ENCODE results near the gene USP28. TPM values are rescaled to one million over a fixed set of nuclear protein-coding genes. Genes with fewer than 3 reads are reported as not detected.

The USP28 gene
- total RNA-seq, 1 experiment from 2014 or later = 23.7 TPM

DNA sequence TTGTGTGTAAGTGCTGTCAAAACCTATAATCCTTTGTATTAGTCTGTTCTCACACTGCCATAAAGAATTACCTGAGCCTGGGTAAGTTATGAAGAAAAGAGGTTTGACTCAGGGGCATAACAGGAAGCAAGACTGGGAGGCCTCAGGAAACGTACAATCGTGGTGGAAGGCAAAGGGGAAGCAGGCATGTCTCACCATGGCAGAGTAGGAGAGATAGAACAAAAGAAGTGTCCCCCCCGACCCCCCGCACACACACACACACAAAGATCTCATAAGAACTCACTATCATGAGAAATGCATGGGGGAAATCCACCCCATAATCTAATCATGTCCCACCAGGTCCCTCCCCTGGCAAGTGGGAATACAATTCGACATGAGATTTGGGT, 2.3 kb upstream of the USP28 start:
- H3K27ac ChIP-seq (ENCODE audit: low read depth, low read length, poor library complexity, severe bottlenecking) = no peak overlapping the region
- CTCF ChIA-PET = no interaction called here
- TF ChIP-seq EZH2 (IDR thresholded peaks at IDR 0.05; ENCODE audit: borderline replicate concordance, low read depth, low read length, poor library complexity, severe bottlenecking) (no peak), CTCF (conservative IDR thresholded peaks at IDR 0.05; ENCODE audit: low read depth, low read length) (no peak)
- no TSS peak for BruUV-seq (replicated peaks)
- H3K36me3 ChIP-seq (ENCODE audit: insufficient read depth, low read length, poor library complexity, severe bottlenecking) = no peaks in the 10 kb centered on the region
- H3K4me3 ChIP-seq (ENCODE audit: low read depth, low read length, poor library complexity, severe bottlenecking) = no peak overlapping the region
- no peaks in the 10 kb centered on the region for H3K27me3 ChIP-seq (replicated peaks; ENCODE audit: insufficient read depth, low read depth, low read length, poor library complexity)
- peaks cover 17% of the 10 kb centered on the region for H3K4me1 ChIP-seq (ENCODE audit: insufficient read depth, low read length, poor library complexity, severe bottlenecking)
- DNase-seq (ENCODE audit: low spot score) = no peak
- POLR2A ChIA-PET (ENCODE audit: low non-redundant PET) = no interaction called here
- intact Hi-C loops (cut with micrococcal nuclease; ENCODE audit: unreplicated experiment) = no loop called here
- H3K9me3 ChIP-seq (ENCODE audit: low read depth, low read length, poor library complexity, severe bottlenecking) = no peaks in the 10 kb centered on the region

DNA sequence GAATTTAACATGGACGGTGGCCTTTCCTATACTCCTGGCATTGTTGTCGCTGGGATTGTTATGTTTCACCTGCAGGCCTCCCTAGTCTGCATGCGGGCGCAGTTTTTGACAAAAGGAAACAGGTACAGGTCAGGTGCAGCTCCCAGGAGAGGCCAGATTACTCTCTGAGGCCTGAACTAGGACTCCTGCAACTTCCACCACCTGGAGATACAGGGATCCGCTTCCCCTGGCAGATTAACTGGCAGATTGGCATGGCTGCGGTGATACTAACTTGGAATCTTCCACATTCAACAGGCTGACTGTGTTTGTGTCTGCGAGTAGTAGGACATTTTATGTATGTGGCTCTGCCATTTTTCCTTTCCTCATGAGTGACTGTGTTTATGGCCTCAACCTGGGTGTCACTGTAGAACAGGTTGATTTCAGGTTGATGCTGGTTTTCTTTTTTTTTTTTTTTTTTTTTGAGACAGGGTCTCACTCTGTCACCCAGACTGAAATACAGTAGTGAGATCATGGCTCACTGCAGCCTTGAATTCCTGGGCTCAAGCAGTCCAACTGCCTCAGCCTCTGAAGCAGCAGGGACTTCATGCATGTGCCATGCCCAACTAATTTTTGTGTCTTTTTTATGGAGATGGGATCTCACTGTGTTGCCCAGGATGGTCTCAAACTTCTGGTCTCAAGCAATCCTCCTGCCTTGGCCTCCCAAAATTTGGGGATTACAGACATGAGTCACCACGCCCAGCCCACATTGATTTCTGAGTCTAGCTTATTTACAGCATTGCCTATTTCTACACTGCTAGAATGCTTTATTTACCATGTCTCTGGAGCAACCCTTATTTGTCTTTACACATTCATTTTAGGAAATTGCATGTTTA, 1.7 kb upstream of the USP28 start:
- TF ChIP-seq EZH2 (IDR thresholded peaks at IDR 0.05; ENCODE audit: borderline replicate concordance, low read depth, low read length, poor library complexity, severe bottlenecking) (no peak), CTCF (conservative IDR thresholded peaks at IDR 0.05; ENCODE audit: low read depth, low read length) (no peak)
- Histone ChIP-seq H3K9me3 (ENCODE audit: low read depth, low read length, poor library complexity, severe bottlenecking) (no peaks in the 10 kb centered on the region), H3K4me3 (ENCODE audit: low read depth, low read length, poor library complexity, severe bottlenecking) (no peak overlapping the region), H3K36me3 (ENCODE audit: insufficient read depth, low read length, poor library complexity, severe bottlenecking) (no peaks in the 10 kb centered on the region), H3K4me1 (ENCODE audit: insufficient read depth, low read length, poor library complexity, severe bottlenecking) (peaks cover 19% of the 10 kb centered on the region), H3K27ac (ENCODE audit: low read depth, low read length, poor library complexity, severe bottlenecking) (no peak overlapping the region), H3K27me3 (replicated peaks; ENCODE audit: insufficient read depth, low read depth, low read length, poor library complexity) (no peaks in the 10 kb centered on the region)
- ChIA-PET POLR2A (ENCODE audit: low non-redundant PET) (no interaction called here), CTCF (no interaction called here)
- BruUV-seq (replicated peaks) = no TSS peak
- DNase-seq (ENCODE audit: low spot score) = no peak
- intact Hi-C loops (cut with micrococcal nuclease; ENCODE audit: unreplicated experiment) = no loop called here

DNA sequence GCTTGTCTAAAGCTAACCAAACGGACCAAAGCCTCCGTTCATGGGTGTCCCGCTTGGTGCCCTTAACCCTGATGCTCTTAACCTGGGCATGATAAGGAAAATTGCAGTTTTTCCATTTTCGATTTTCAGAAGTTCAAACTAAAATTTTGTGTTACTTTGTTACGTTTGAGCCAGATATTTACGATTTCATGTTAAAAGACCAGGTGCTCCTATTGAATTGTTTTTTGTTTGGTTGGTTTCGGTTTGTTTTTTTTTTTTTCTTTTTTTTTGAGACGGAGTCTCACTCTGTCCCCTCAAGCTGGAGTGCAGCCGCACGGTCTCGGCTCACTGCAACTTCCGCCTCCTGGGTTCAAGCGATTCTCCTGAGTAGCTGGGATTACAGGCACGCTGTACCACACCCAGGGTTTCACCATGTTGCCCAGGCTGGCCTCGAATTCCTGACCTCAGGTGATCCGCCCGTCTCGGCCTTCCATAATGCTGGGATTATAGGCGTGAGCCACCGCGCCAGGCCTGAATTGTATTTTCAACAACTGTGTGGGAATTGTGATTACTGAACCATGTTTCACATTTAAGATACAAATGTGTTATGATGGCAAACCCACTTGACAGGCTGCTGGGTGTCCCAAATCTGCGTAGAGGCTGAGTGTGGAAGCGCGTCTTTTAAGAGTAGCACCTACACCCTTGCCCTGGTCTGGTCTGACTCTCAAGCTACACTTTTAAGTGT, 864 bp upstream of the USP28 start:
- POLR2A ChIA-PET (ENCODE audit: low non-redundant PET) = no interaction called here
- Histone ChIP-seq H3K27me3 (replicated peaks; ENCODE audit: insufficient read depth, low read depth, low read length, poor library complexity) (no peaks in the 10 kb centered on the region), H3K9me3 (ENCODE audit: low read depth, low read length, poor library complexity, severe bottlenecking) (no peaks in the 10 kb centered on the region), H3K4me1 (ENCODE audit: insufficient read depth, low read length, poor library complexity, severe bottlenecking) (peaks cover 23% of the 10 kb centered on the region), H3K4me3 (ENCODE audit: low read depth, low read length, poor library complexity, severe bottlenecking) (peak overlapping the region; percentile 91), H3K27ac (ENCODE audit: low read depth, low read length, poor library complexity, severe bottlenecking) (peak overlapping the region; percentile 79), H3K36me3 (ENCODE audit: insufficient read depth, low read length, poor library complexity, severe bottlenecking) (no peaks in the 10 kb centered on the region)
- intact Hi-C loops (cut with micrococcal nuclease; ENCODE audit: unreplicated experiment) = no loop called here
- no peak for TF ChIP-seq EZH2 (IDR thresholded peaks at IDR 0.05; ENCODE audit: borderline replicate concordance, low read depth, low read length, poor library complexity, severe bottlenecking)
- no peak for TF ChIP-seq CTCF (conservative IDR thresholded peaks at IDR 0.05; ENCODE audit: low read depth, low read length)
- DNase-seq (ENCODE audit: low spot score) = no peak
- CTCF ChIA-PET = interaction anchor here (0.6 kb wide), 2 partner anchors 21 to 1270 kb away, joined by 3 to 12 read pairs; no protein-coding TSS in a partner anchor
- BruUV-seq (replicated peaks) = TSS peak; percentile 89
